ENCODE data around the gene ISG15. TPM values are rescaled to one million over a fixed set of nuclear protein-coding genes. Genes with fewer than 3 reads are reported as not detected.

Gene ISG15
- total and polyA plus RNA-seq, 9 of the 15 experiments (the other 6 are each of a cell fraction or from before 2014, with no cell fraction given): 0.40 to 58.3 (median 12.2) TPM

GRCh38 chr1:1019122-1019999 is 6.1 kb downstream of the ISG15 start (continued):
- TF ChIP-seq ZNF449 (CRISPR knock-in tag; IDR thresholded peaks at IDR 0.05) (no peak), KHSRP (IDR thresholded peaks at IDR 0.05) (no peak), SMC3 (conservative IDR thresholded peaks at IDR 0.05; ENCODE audit: insufficient read depth, low read depth, low read length) (no peak), HCFC1 (IDR thresholded peaks at IDR 0.05; ENCODE audit: low read depth, low read length) (no peak), EGR1 (conservative IDR thresholded peaks at IDR 0.05) (no peak), ARNT (IDR thresholded peaks at IDR 0.05) (no peak), U2AF1 (optimal IDR thresholded peaks at IDR 0.05; ENCODE audit: low read depth, low read length) (no peak), HOMEZ (CRISPR knock-in tag; IDR thresholded peaks at IDR 0.05) (no peak), DLX4 (CRISPR knock-in tag; IDR thresholded peaks at IDR 0.05) (no peak), ARID3A (IDR thresholded peaks at IDR 0.05; ENCODE audit: borderline replicate concordance, low read depth, low read length) (no peak), KDM4B (IDR thresholded peaks at IDR 0.05; ENCODE audit: borderline replicate concordance in 2 of 2, low read depth in 1 of 2) (0 out of 4 replicates have a peak, but pooled peaks of 1 of the 2 experiments have one; percentile 20), ZNF347 (CRISPR knock-in tag; IDR thresholded peaks at IDR 0.05; ENCODE audit: low read depth) (no peak), ZBTB11 (CRISPR knock-in tag; IDR thresholded peaks at IDR 0.05) (no peak), ZNF224 (CRISPR knock-in tag; IDR thresholded peaks at IDR 0.05) (no peak), PRPF4 (IDR thresholded peaks at IDR 0.05; ENCODE audit: insufficient read depth, low read depth, low read length, poor library complexity, severe bottlenecking) (no peak), ZNF239 (CRISPR knock-in tag; IDR thresholded peaks at IDR 0.05) (no peak), ZFPM2 (CRISPR knock-in tag; IDR thresholded peaks at IDR 0.05) (no peak), MIER1 (IDR thresholded peaks at IDR 0.05; ENCODE audit: low read depth) (0 out of 2 replicates have a peak, but pooled peaks have one; percentile 35)
